Activated CD4-positive, alpha-beta memory T cell treated with anti-CD3 and anti-CD28 coated beads for 36 hours (primary cell): ENCODE measurements around the gene SYNPO2L. TPM values are rescaled to one million over a fixed set of nuclear protein-coding genes. Genes with fewer than 3 reads are reported as not detected.

Source experiments
- CTCF ChIA-PET: fragments of 350-600 bp; sonication (Branson Sonifier 250); formaldehyde crosslinking; loops from one replicate; lab custom pipeline; 2021; ENCODE audit warnings: antibody characterized with exemption, inconsistent platforms; lab: Charles Lee
- POLR2A ChIA-PET: fragments of 350-600 bp; sonication (Branson Sonifier 250); formaldehyde crosslinking; loops from one replicate; lab custom pipeline; 2021; ENCODE audit warnings: antibody characterized with exemption; lab: Charles Lee
- DNase-seq: peaks from one replicate; pipeline ENCODE4 v3.0.0-alpha.2; 2020
- H3K27ac Mint-ChIP-seq: one replicate; pipeline ENCODE4 v1.8.0; 2021; ENCODE audit warnings: mixed read lengths
- H3K27me3 Mint-ChIP-seq: one replicate; pipeline ENCODE4 v1.8.0; 2021; ENCODE audit warnings: mixed read lengths
- H3K36me3 Mint-ChIP-seq: one replicate; pipeline ENCODE4 v1.8.0; 2021; ENCODE audit warnings: mixed read lengths
- H3K4me1 Mint-ChIP-seq: one replicate; pipeline ENCODE4 v1.8.0; 2021; ENCODE audit warnings: low read depth, mixed read lengths
- H3K4me3 Mint-ChIP-seq: one replicate; pipeline ENCODE4 v1.8.0; 2021; ENCODE audit warnings: mild to moderate bottlenecking, mixed read lengths
- H3K9me3 Mint-ChIP-seq: one replicate; pipeline ENCODE4 v1.8.0; 2021; ENCODE audit warnings: mixed read lengths
- intact Hi-C: fragments of 100-400 bp; cut with micrococcal nuclease; formaldehyde crosslinking; loops from one replicate; pipeline ENCODE4 v1.15.1; 2023
- total RNA-seq, 2 experiments: library from RNA; stranded (reverse); gene quantifications; one replicate each; pipeline ENCODE4 v1.2.3, GENCODE V29; 2021

The SYNPO2L gene
- total RNA-seq, 2 experiments from 2014 or later, result not detected

GRCh38 chr10:73647211-73647874, 8.5 kb downstream of the SYNPO2L start:
- Mint-ChIP-seq H3K36me3 (no peaks in the 10 kb centered on the region), H3K4me3 (peak overlapping the region; percentile 20), H3K27ac (no peak overlapping the region), H3K27me3 (no peaks in the 10 kb centered on the region), H3K9me3 (no peaks in the 10 kb centered on the region), H3K4me1 (peaks cover 17% of the 10 kb centered on the region)
- peak; percentile 32 for DNase-seq
- POLR2A ChIA-PET, result interaction anchor here (0.6 kb wide), 1 partner anchor 110 kb away, joined by 5 read pairs; no protein-coding TSS in a partner anchor
- intact Hi-C loops, result no loop called here
- CTCF ChIA-PET, result interaction anchor here (1.2 to 13.2 kb wide), 2 partner anchors 118 to 383 kb away, joined by 3 to 219 read pairs; no protein-coding TSS in a partner anchor

GRCh38 chr10:73646598-73647041, 9.2 kb downstream of the SYNPO2L start:
- H3K36me3 Mint-ChIP-seq, result no peaks in the 10 kb centered on the region
- intact Hi-C loops, result no loop called here
- no peaks in the 10 kb centered on the region for H3K27me3 Mint-ChIP-seq
- DNase-seq, result no peak
- H3K9me3 Mint-ChIP-seq, result no peaks in the 10 kb centered on the region
- CTCF ChIA-PET, result interaction anchor here (13.2 kb wide), 1 partner anchor 117 kb away, joined by 219 read pairs; no protein-coding TSS in a partner anchor
- H3K4me3 Mint-ChIP-seq, result no peak overlapping the region
- POLR2A ChIA-PET, result no interaction called here
- H3K4me1 Mint-ChIP-seq, result peaks cover 17% of the 10 kb centered on the region
- H3K27ac Mint-ChIP-seq, result no peak overlapping the region

DNA sequence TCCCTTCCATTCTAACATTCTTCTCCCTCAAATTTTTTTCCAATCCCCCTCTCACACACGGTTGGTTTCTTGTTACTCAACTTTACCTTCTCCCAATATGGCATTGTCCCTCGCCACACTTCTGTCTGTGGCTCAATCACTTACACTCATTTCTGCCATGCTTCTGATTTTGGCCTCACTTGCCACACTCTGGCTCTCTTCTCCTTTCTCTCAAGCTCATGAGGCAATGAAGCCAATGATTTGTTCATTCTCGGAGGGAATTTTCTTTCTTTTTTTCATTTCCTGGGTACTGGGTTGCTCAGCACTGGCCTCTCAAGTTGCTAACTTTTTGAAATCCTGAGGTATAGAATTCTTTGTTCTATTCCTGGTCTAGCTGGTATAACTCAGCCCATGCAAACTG, 10.6 kb downstream of the SYNPO2L start:
- Mint-ChIP-seq H3K27ac (no peak overlapping the region), H3K36me3 (no peaks in the 10 kb centered on the region), H3K27me3 (no peaks in the 10 kb centered on the region), H3K9me3 (no peaks in the 10 kb centered on the region), H3K4me1 (peaks cover 15% of the 10 kb centered on the region), H3K4me3 (no peak overlapping the region)
- intact Hi-C loops, result no loop called here
- no peak for DNase-seq
- ChIA-PET POLR2A (no interaction called here), CTCF (interaction anchor here (0.6 to 13.2 kb wide), 11 partner anchors 15 to 381 kb away, joined by 3 to 219 read pairs (median 4); no protein-coding TSS in a partner anchor)

- Mint-ChIP-seq H3K36me3 (no peaks in the 10 kb centered on the region), H3K4me1 (peaks cover 15% of the 10 kb centered on the region), H3K9me3 (no peaks in the 10 kb centered on the region), H3K4me3 (no peak overlapping the region), H3K27me3 (no peaks in the 10 kb centered on the region), H3K27ac (no peak overlapping the region)
- intact Hi-C loops, result loop anchor here (1.0 kb wide), 2 partner anchors 115 to 380 kb away; no protein-coding TSS in a partner anchor
- POLR2A ChIA-PET, result no interaction called here
- CTCF ChIA-PET, result interaction anchor here (0.6 to 13.2 kb wide), 20 partner anchors 9 to 392 kb away, joined by 3 to 219 read pairs (median 4); partner anchors contain the start of gene MRPS16
- DNase-seq, result no peak
Observed at GRCh38 chr10:73644767-73645166, 11.1 kb downstream of the SYNPO2L start.

- Mint-ChIP-seq H3K4me1 (peaks cover 15% of the 10 kb centered on the region), H3K9me3 (no peaks in the 10 kb centered on the region), H3K27ac (no peak overlapping the region), H3K27me3 (no peaks in the 10 kb centered on the region), H3K36me3 (no peaks in the 10 kb centered on the region), H3K4me3 (no peak overlapping the region)
- intact Hi-C loops, result loop anchor here (1.0 kb wide), 2 partner anchors 115 to 380 kb away; no protein-coding TSS in a partner anchor
- CTCF ChIA-PET, result interaction anchor here (0.6 to 13.2 kb wide), 35 partner anchors 8 to 392 kb away, joined by 3 to 219 read pairs (median 4); partner anchors contain the start of genes MRPS16 and USP54
- DNase-seq, result peak; percentile 59
- POLR2A ChIA-PET, result no interaction called here
Observed at GRCh38 chr10:73644015-73644743, 11.7 kb downstream of the SYNPO2L start.

GRCh38 chr10:73643362-73643761, 12.5 kb downstream of the SYNPO2L start:
- no peak for DNase-seq
- H3K27ac Mint-ChIP-seq, result no peak overlapping the region
- no peaks in the 10 kb centered on the region for H3K36me3 Mint-ChIP-seq
- H3K4me3 Mint-ChIP-seq, result no peak overlapping the region
- ChIA-PET POLR2A (interaction anchor here (0.7 kb wide), 1 partner anchor 396 kb away, joined by 3 read pairs; the partner anchor contains the start of gene DNAJC9), CTCF (interaction anchor here (0.6 to 13.2 kb wide), 30 partner anchors 8 to 391 kb away, joined by 3 to 219 read pairs (median 4); partner anchors contain the start of genes MRPS16 and USP54)
- intact Hi-C loops, result no loop called here
- H3K9me3 Mint-ChIP-seq, result no peaks in the 10 kb centered on the region
- peaks cover 15% of the 10 kb centered on the region for H3K4me1 Mint-ChIP-seq
- no peaks in the 10 kb centered on the region for H3K27me3 Mint-ChIP-seq

GRCh38 chr10:73641328-73642060, 14.3 kb downstream of the SYNPO2L start, which contains the start of gene MYOZ1:
Gene MYOZ1, minus strand, starts transcription at chr10:73641474. Its CDS starts 1,457 bp downstream, at chr10:73640017.
- Mint-ChIP-seq H3K36me3 (no peaks in the 10 kb centered on the region), H3K27me3 (no peaks in the 10 kb centered on the region), H3K4me1 (peaks cover 15% of the 10 kb centered on the region), H3K9me3 (no peaks in the 10 kb centered on the region), H3K4me3 (no peak within 1 kb of the TSS), H3K27ac (no peak within 1 kb of the TSS)
- ChIA-PET POLR2A (interaction anchor here (0.6 kb wide), 1 partner anchor 95 kb away, joined by 3 read pairs; no protein-coding TSS in a partner anchor), CTCF (interaction anchor here (0.7 to 13.2 kb wide), 3 partner anchors 74 to 112 kb away, joined by 3 to 219 read pairs (median 3); no protein-coding TSS in a partner anchor)
- no peak for DNase-seq
- intact Hi-C loops, result no loop called here

DNA sequence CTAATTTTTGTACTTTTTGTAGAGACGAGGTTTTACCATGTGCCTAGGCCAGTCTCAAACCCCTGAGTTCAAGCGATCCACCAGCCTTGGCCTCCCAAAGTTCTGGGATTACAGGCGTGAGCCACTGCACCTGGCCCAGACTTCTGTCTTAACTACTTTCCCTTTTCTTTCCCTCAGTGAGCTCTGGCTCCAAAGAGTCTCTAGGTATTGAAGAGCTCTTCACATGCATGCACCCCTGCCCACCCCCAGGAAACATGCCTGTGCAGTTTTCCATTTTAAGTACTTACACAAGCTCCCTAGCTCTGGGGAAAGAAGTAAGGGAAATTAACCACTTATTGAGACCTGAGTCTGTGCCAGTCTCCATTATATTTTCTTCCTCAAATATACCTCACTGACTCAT, 16.5 kb downstream of the SYNPO2L start:
- Mint-ChIP-seq H3K4me1 (peaks cover 3% of the 10 kb centered on the region), H3K9me3 (no peaks in the 10 kb centered on the region), H3K27me3 (no peaks in the 10 kb centered on the region), H3K4me3 (no peak overlapping the region), H3K27ac (no peak overlapping the region), H3K36me3 (no peaks in the 10 kb centered on the region)
- intact Hi-C loops, result no loop called here
- DNase-seq, result no peak
- ChIA-PET CTCF (interaction anchor here (13.2 kb wide), 1 partner anchor 109 kb away, joined by 219 read pairs; no protein-coding TSS in a partner anchor), POLR2A (no interaction called here)

- no peak overlapping the region for H3K4me3 Mint-ChIP-seq
- no peak for DNase-seq
- ChIA-PET CTCF (interaction anchor here (0.7 kb wide), 1 partner anchor 8 kb away, joined by 4 read pairs; no protein-coding TSS in a partner anchor), POLR2A (no interaction called here)
- no peaks in the 10 kb centered on the region for H3K4me1 Mint-ChIP-seq
- H3K27ac Mint-ChIP-seq, result no peak overlapping the region
- no peaks in the 10 kb centered on the region for H3K9me3 Mint-ChIP-seq
- H3K36me3 Mint-ChIP-seq, result no peaks in the 10 kb centered on the region
- no peaks in the 10 kb centered on the region for H3K27me3 Mint-ChIP-seq
- intact Hi-C loops, result no loop called here
Observed at GRCh38 chr10:73635781-73636180, 20.0 kb downstream of the SYNPO2L start.

- H3K9me3 Mint-ChIP-seq, result no peaks in the 10 kb centered on the region
- no peaks in the 10 kb centered on the region for H3K27me3 Mint-ChIP-seq
- no peak for DNase-seq
- intact Hi-C loops, result no loop called here
- no peaks in the 10 kb centered on the region for H3K36me3 Mint-ChIP-seq
- H3K27ac Mint-ChIP-seq, result no peak overlapping the region
- POLR2A ChIA-PET, result no interaction called here
- CTCF ChIA-PET, result no interaction called here
- H3K4me1 Mint-ChIP-seq, result no peaks in the 10 kb centered on the region
- H3K4me3 Mint-ChIP-seq, result no peak overlapping the region
Observed at GRCh38 chr10:73634421-73634820, 21.4 kb downstream of the SYNPO2L start.

- Mint-ChIP-seq H3K9me3 (no peaks in the 10 kb centered on the region), H3K4me1 (peaks cover 17% of the 10 kb centered on the region), H3K27ac (no peak overlapping the region), H3K4me3 (no peak overlapping the region), H3K36me3 (peaks cover 3% of the 10 kb centered on the region), H3K27me3 (no peaks in the 10 kb centered on the region)
- no peak for DNase-seq
- POLR2A ChIA-PET, result no interaction called here
- intact Hi-C loops, result loop anchor here (5.0 to 10.0 kb wide), 3 partner anchors 102 to 217 kb away; partner anchors contain the start of gene ANXA7
- CTCF ChIA-PET, result interaction anchor here (1.2 to 3.0 kb wide), 2 partner anchors 15 to 99 kb away, joined by 3 to 16 read pairs; no protein-coding TSS in a partner anchor
Observed at GRCh38 chr10:73629165-73629564, 26.7 kb downstream of the SYNPO2L start.
